Measurements from ENCODE around the gene DPYSL5.

Gene DPYSL5

GRCh38 chr2:26997394-26997793, 149.5 kb downstream of the DPYSL5 start:
- no peak for DNase-seq

GRCh38 chr2:26998323-26998722, 150.4 kb downstream of the DPYSL5 start:
- no peak for DNase-seq

Data from suppressor macrophage (primary cell).